ENCODE measurements around the gene MED1.

- TF ChIP-seq ZNF580 (tag by site-specific recombination; IDR thresholded peaks at IDR 0.05) (no peak), ZBTB10 (tag by site-specific recombination; IDR thresholded peaks at IDR 0.05) (no peak), ZSCAN5A (tag by site-specific recombination; IDR thresholded peaks at IDR 0.05) (no peak), CTCF (tag by site-specific recombination; IDR thresholded peaks at IDR 0.05) (no peak), GLIS1 (tag by site-specific recombination; IDR thresholded peaks at IDR 0.05) (no peak), ZNF549 (tag by site-specific recombination; IDR thresholded peaks at IDR 0.05) (no peak)
These were observed 85.8 kb downstream of the MED1 start for GRCh38 chr17:39365242-39365641.

All from HEK293 (cell line).